ENCODE data around the gene APOBEC2.

Gene APOBEC2

DNA sequence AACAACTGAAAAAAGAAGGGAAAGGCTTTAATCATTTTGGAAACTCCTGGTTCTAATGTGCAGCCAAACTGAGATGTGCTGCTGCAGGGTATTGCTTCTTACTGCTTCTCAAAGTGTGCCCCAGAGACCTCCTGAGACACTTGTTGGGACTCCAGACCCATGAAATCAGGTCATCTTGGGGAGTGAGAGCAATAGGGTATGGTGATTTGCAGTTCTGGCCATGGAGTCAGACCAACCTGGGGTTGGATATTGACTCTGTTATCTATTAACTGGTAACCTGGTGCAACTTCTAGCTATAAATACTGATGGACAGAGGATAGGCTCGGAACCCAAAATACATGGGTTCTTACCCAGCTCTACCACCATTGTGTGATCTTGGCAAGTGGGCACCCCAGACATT, 6.9 kb upstream of the APOBEC2 start:
- Histone ChIP-seq H3K27me3 (ENCODE audit: insufficient read depth, insufficient read length) (no peaks in the 10 kb centered on the region), H3K4me1 (ENCODE audit: insufficient read depth, insufficient read length) (peaks cover 2% of the 10 kb centered on the region), H3K9me3 (ENCODE audit: insufficient read depth, low read length) (no peaks in the 10 kb centered on the region), H3K9ac (ENCODE audit: insufficient read length, low read depth) (no peak overlapping the region), H3K36me3 (ENCODE audit: insufficient read depth, insufficient read length, low read length) (no peaks in the 10 kb centered on the region), H3K4me3 (ENCODE audit: insufficient read length, low read depth) (no peak overlapping the region)
- DNase-seq (ENCODE audit: low read depth, low spot score): no peak
- TF ChIP-seq ZNF274 (IDR thresholded peaks at IDR 0.05; ENCODE audit: low read depth, low read length) (no peak), YY1 (IDR thresholded peaks at IDR 0.05; ENCODE audit: insufficient read depth, insufficient read length) (no peak), SUZ12 (IDR thresholded peaks at IDR 0.05; ENCODE audit: extremely low read depth, insufficient read depth, insufficient read length) (no peak)

DNA sequence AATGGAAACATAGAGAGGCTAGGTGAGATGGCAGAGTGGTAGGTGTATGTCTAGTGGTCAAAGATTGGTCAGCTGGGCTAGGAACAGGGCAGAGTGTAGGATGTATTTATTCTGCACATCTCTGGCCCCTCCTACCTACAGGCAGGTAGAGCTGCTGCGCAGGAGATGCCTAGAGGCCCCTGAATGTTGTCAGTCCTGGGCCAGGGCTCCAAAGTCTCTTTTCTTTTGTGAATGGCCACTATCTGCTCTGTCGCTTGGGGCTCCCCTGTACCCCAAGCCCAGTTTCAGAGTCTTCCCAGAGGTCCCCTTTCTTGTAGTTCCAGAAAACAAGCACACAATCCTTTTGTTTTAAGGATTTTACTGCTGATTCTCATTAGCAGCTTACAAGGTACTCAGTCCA, 5.7 kb upstream of the APOBEC2 start:
- H3K4me3 ChIP-seq (ENCODE audit: insufficient read length, low read depth): no peak overlapping the region
- no peak overlapping the region for H3K9ac ChIP-seq (ENCODE audit: insufficient read length, low read depth)
- no peaks in the 10 kb centered on the region for H3K27me3 ChIP-seq (ENCODE audit: insufficient read depth, insufficient read length)
- DNase-seq (ENCODE audit: low read depth, low spot score): no peak
- TF ChIP-seq ZNF274 (IDR thresholded peaks at IDR 0.05; ENCODE audit: low read depth, low read length): no peak
- no peak for TF ChIP-seq SUZ12 (IDR thresholded peaks at IDR 0.05; ENCODE audit: extremely low read depth, insufficient read depth, insufficient read length)
- TF ChIP-seq YY1 (IDR thresholded peaks at IDR 0.05; ENCODE audit: insufficient read depth, insufficient read length): no peak
- H3K9me3 ChIP-seq (ENCODE audit: insufficient read depth, low read length): no peaks in the 10 kb centered on the region
- peaks cover 2% of the 10 kb centered on the region for H3K4me1 ChIP-seq (ENCODE audit: insufficient read depth, insufficient read length)
- H3K36me3 ChIP-seq (ENCODE audit: insufficient read depth, insufficient read length, low read length): no peaks in the 10 kb centered on the region

DNA sequence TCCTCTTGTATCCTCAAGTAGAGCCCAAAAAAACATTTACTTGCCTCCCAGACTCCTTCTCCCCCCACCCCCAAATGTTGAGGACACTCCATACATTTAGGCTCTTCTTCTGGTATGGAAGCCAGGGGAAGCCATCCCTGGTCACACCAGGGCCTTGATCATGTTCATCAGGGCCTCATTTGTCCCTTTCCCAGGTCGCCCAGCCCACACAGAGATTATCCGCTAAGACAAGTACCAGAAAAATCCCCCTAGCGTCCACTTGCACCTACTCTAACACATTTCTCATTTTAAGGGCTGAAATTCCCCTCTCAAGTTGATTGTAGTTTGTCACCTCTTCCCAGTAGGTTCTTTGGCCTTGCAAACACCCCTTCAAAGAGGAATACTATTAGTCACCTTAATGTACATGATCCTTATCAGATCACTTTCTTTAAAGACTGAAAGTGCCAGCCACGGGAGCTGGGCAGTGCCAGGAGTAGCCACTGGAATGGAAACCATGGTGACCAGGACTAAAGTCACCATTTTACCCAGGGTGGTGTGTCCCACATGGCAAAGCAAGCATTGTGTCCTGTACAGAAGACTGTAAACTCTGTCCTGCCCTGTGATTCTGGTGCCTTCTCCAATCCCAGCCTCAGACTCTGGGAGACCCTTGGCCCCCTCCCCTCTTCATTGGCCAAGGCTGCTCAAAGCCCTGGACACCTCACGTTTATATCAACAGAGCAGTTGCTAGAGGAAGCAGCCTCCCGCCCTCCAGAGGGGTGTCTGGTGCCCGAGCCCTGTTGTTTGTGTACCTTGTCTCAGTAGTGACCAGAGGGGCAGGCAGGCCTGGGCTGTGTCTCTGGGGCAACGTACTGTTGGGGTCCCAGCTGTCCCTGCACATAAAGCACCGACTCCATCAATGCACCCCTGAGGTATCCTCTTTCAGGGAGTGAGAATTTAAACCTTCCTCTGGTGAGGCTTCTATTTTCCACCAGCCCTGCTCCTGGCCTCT, 5.0 kb upstream of the APOBEC2 start:
- no peak for TF ChIP-seq YY1 (IDR thresholded peaks at IDR 0.05; ENCODE audit: insufficient read depth, insufficient read length)
- TF ChIP-seq ZNF274 (IDR thresholded peaks at IDR 0.05; ENCODE audit: low read depth, low read length): no peak
- no peak for TF ChIP-seq SUZ12 (IDR thresholded peaks at IDR 0.05; ENCODE audit: extremely low read depth, insufficient read depth, insufficient read length)
- H3K4me1 ChIP-seq (ENCODE audit: insufficient read depth, insufficient read length): peaks cover 2% of the 10 kb centered on the region
- no peaks in the 10 kb centered on the region for H3K36me3 ChIP-seq (ENCODE audit: insufficient read depth, insufficient read length, low read length)

DNA sequence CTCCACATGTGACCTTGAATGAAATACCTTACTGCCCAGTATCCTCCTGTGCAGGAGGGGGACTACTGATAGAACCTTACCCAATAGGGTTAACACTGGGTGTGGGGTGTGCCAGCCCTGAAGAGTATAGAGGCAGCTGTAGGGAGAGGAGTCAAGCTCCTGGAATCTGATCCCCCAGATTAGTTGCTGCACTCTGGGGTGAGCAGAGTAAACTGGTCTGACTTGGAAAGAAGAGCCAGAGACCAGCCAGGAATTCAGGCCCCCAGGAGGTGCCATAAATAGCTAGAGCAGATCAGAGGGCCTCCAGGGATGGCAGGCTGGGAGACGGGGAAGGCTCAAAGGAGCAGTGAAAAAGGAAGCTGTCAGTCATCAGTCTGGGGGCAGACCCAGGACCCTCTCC, 3.5 kb upstream of the APOBEC2 start:
- DNase-seq (ENCODE audit: low read depth, low spot score): no peak
- Histone ChIP-seq H3K9ac (ENCODE audit: insufficient read length, low read depth) (no peak overlapping the region), H3K36me3 (ENCODE audit: insufficient read depth, insufficient read length, low read length) (no peaks in the 10 kb centered on the region), H3K27me3 (ENCODE audit: insufficient read depth, insufficient read length) (no peaks in the 10 kb centered on the region), H3K4me3 (ENCODE audit: insufficient read length, low read depth) (no peak overlapping the region), H3K4me1 (ENCODE audit: insufficient read depth, insufficient read length) (peaks cover 2% of the 10 kb centered on the region), H3K9me3 (ENCODE audit: insufficient read depth, low read length) (no peaks in the 10 kb centered on the region)
- TF ChIP-seq ZNF274 (IDR thresholded peaks at IDR 0.05; ENCODE audit: low read depth, low read length) (no peak), SUZ12 (IDR thresholded peaks at IDR 0.05; ENCODE audit: extremely low read depth, insufficient read depth, insufficient read length) (no peak), YY1 (IDR thresholded peaks at IDR 0.05; ENCODE audit: insufficient read depth, insufficient read length) (no peak)

More for the DNA sequence above, 5.0 kb upstream of the APOBEC2 start:
- H3K9ac ChIP-seq (ENCODE audit: insufficient read length, low read depth): no peak overlapping the region
- H3K9me3 ChIP-seq (ENCODE audit: insufficient read depth, low read length): no peaks in the 10 kb centered on the region
- H3K27me3 ChIP-seq (ENCODE audit: insufficient read depth, insufficient read length): no peaks in the 10 kb centered on the region
- no peak for DNase-seq (ENCODE audit: low read depth, low spot score)
- no peak overlapping the region for H3K4me3 ChIP-seq (ENCODE audit: insufficient read length, low read depth)

DNA sequence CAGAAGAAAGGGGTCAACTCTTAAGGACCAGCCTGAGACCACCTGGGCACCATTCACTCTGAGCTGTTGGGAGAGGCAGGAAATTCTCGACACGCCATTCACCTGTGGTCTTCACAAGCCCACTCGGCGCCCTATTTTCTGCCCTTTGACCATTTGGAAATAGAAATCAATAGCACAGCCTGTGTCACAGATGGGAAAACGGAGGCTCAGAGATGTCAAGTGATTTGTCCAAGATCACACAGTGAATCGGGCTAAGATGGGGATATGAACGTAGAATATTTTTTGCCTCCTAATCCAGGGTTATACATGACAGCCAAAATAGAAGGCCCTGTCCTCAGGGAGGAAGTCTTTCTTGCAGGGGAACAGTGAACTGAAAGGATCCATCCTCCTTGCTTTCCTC, 3.0 kb upstream of the APOBEC2 start:
- Histone ChIP-seq H3K36me3 (ENCODE audit: insufficient read depth, insufficient read length, low read length) (no peaks in the 10 kb centered on the region), H3K4me3 (ENCODE audit: insufficient read length, low read depth) (no peak overlapping the region), H3K4me1 (ENCODE audit: insufficient read depth, insufficient read length) (peaks cover 2% of the 10 kb centered on the region), H3K27me3 (ENCODE audit: insufficient read depth, insufficient read length) (no peaks in the 10 kb centered on the region), H3K9me3 (ENCODE audit: insufficient read depth, low read length) (no peaks in the 10 kb centered on the region), H3K9ac (ENCODE audit: insufficient read length, low read depth) (no peak overlapping the region)
- no peak for DNase-seq (ENCODE audit: low read depth, low spot score)
- TF ChIP-seq YY1 (IDR thresholded peaks at IDR 0.05; ENCODE audit: insufficient read depth, insufficient read length) (no peak), SUZ12 (IDR thresholded peaks at IDR 0.05; ENCODE audit: extremely low read depth, insufficient read depth, insufficient read length) (no peak), ZNF274 (IDR thresholded peaks at IDR 0.05; ENCODE audit: low read depth, low read length) (no peak)

DNA sequence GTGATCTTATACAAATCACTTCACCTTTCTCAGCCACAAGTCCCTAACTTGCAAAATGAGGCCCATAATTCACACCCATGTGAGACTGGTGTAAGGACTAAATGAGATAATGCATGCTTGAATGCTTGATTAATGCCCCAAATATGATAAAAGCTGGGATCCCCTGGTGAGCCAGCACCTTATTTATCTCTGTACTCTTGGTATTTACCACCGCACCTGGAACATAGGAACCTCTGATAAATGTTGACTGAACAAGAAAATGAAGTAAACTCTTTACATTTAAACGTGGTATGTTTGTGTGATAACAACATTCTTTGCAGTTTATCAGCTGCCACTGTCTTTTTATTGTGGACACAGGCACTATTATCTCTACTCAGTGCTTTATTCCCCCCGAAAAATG, 2.5 kb upstream of the APOBEC2 start:
- Histone ChIP-seq H3K9me3 (ENCODE audit: insufficient read depth, low read length) (no peaks in the 10 kb centered on the region), H3K4me3 (ENCODE audit: insufficient read length, low read depth) (no peak overlapping the region), H3K27me3 (ENCODE audit: insufficient read depth, insufficient read length) (no peaks in the 10 kb centered on the region), H3K9ac (ENCODE audit: insufficient read length, low read depth) (no peak overlapping the region), H3K4me1 (ENCODE audit: insufficient read depth, insufficient read length) (peaks cover under 1% of the 10 kb centered on the region), H3K36me3 (ENCODE audit: insufficient read depth, insufficient read length, low read length) (no peaks in the 10 kb centered on the region)
- TF ChIP-seq YY1 (IDR thresholded peaks at IDR 0.05; ENCODE audit: insufficient read depth, insufficient read length) (no peak), ZNF274 (IDR thresholded peaks at IDR 0.05; ENCODE audit: low read depth, low read length) (no peak), SUZ12 (IDR thresholded peaks at IDR 0.05; ENCODE audit: extremely low read depth, insufficient read depth, insufficient read length) (no peak)
- no peak for DNase-seq (ENCODE audit: low read depth, low spot score)

DNA sequence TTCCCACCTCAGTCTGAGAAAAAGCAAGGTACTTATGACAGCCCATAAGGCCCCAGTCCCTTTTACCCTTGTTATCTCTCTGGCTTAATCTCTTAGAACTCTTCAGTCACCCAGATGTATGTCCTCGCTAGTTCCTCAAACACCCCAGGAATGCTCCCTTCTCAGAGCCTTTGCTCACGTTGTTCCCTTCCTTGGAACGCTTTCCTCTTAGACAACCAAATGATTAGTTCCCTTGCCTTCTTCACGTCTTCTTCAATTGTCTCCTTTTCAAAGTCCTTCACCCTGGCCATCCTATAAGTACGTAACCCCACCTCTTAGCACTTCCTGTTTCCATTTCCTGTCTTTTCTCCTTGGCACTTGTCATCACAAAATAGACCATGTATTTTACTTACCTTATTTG, 1.1 kb upstream of the APOBEC2 start:
- Histone ChIP-seq H3K9me3 (ENCODE audit: insufficient read depth, low read length) (no peaks in the 10 kb centered on the region), H3K36me3 (ENCODE audit: insufficient read depth, insufficient read length, low read length) (no peaks in the 10 kb centered on the region), H3K9ac (ENCODE audit: insufficient read length, low read depth) (no peak overlapping the region), H3K4me1 (ENCODE audit: insufficient read depth, insufficient read length) (no peaks in the 10 kb centered on the region), H3K4me3 (ENCODE audit: insufficient read length, low read depth) (no peak overlapping the region), H3K27me3 (ENCODE audit: insufficient read depth, insufficient read length) (no peaks in the 10 kb centered on the region)
- DNase-seq (ENCODE audit: low read depth, low spot score): no peak
- TF ChIP-seq YY1 (IDR thresholded peaks at IDR 0.05; ENCODE audit: insufficient read depth, insufficient read length) (no peak), ZNF274 (IDR thresholded peaks at IDR 0.05; ENCODE audit: low read depth, low read length) (no peak), SUZ12 (IDR thresholded peaks at IDR 0.05; ENCODE audit: extremely low read depth, insufficient read depth, insufficient read length) (no peak)
